A172 (cell line): ENCODE data around the gene PTPRD. TPM values are rescaled to one million over a fixed set of nuclear protein-coding genes. Genes with fewer than 3 reads are reported as not detected.

Experiments
- DNase-seq: peaks from one replicate; pipeline ENCODE4 v3.0.0-alpha.2; 2015; ENCODE audit warnings: low spot score
- total RNA-seq: library from RNA; depleted of rRNA; stranded (reverse); fragments of >200 nt; shearing (Covaris generic); gene quantifications from 2 replicates; pipeline ENCODE4 v1.2.3, GENCODE V29; 2014

Gene PTPRD
- total RNA-seq, 1 experiment from 2014 or later: 0.71 TPM

DNA sequence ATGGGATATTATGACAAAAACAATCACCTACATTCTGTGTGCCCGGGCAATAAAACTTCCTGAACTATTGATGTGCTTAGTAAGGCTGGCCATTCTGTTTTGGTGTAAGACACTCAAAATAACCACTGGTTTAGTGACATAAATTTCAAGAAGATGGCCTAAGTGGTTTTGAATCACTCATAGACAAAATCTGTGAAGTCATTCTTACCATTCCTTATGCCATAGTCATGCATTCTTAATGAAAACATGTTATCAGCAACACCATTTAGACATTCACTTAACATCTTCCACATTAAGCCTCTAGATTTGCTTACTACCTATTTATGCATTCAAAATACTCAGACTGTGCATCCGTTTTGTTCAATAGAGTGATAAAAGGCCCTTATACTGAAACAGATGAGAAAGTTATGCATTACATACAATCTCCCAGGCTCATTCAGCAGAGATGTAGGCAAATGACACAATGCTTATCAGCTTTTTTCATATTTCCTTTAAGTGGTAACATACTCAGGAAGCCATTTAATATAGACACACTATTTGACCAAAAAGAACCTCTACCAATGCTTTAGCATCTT, 1964.4 kb downstream of the PTPRD start:
- peak; percentile 41 for DNase-seq

DNA sequence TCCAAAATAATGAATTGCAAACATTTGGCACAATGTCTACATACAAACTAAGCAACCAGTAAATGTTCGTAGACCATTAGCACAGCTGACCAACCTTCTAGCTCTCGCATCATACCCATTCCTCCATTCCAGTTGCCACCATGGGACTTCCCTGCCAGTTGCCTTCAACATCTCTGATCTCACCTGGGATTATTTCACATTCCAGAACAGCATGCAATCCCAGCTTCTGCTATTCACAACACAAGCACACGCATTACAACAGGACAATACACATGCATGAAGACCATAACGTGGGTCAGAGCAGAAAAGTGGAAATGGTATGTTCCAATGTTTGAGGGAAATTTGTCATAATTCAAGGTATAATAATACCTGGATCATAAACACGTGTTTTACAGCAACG, 1965.0 kb downstream of the PTPRD start:
- DNase-seq: no peak

DNA sequence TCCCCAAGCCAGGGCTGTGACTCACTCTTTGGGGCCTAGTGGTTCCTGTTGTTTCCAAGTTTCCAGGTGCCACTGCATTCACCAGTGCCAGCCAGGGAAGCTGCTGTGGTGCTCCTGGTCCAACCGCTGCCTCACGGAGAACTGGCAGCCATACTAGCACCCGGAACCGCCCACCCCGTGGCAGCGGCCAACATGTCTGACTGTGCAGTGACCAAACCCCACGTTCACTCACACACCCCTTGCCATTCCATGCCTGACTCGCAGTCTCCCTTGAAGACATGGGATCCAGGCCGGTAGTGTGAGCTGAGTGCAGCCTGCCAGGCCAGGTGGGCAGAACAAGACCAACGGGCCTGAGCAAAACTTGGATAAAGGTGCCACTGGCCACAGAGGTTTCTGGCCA, 1968.2 kb downstream of the PTPRD start:
- DNase-seq: no peak

DNA sequence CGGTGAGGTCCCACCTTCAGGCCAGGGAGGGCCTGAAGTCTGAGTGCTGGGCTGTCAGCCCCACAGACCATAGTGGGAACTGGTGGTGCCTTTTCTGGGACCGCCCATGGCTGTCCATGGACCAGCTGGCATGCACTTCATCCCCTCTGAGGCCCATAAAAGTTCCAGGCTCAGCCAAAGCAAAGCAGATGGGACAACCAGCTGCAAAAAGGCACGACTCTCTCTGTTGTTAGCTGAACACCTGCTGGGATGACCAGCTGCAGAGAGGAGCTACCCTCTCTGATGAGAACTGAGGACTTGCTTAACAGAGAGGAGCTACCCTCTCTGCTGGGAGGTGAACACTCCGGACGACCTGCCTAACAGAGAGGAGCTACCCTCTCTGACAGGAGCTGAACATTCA, 1968.9 kb downstream of the PTPRD start:
- DNase-seq: no peak

DNA sequence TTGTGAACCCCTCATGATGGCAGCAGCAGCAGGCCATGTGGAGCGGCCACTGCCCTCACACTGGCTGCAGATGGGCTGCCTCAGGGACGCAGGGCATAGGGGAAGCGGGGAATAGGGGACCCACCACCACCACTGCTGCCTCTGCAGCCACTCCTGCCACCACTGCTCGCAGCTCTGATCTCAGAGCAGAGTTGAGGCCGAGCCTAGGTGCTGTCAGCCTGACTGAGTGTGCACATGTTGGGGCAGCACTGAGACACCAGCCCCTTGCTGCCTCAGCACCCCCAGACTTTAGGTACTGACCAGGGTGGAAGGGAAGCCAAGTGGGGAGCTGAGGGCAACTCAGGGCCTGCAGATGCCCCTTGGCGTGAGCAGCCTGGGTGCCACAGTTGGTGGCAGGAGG, 1969.3 kb downstream of the PTPRD start:
- DNase-seq: no peak

DNA sequence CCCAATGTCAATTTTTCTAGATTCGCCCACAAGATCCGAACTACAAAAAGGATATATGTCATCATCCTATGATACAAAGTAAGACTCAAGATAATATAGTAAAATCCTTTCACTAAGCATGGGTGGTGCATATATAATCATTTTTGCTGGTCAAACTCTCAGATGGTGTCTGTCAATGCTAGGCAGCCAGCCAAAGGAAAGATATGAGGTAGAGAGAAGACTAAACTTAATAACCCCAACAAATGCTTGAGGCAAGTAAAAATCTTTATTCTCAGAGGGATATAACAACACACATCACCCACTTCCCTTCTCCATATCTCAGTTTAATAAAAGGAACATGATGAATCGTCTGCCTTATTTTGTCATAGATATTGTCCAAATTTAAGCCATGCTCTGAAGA, 1972.0 kb downstream of the PTPRD start:
- no peak for DNase-seq

DNA sequence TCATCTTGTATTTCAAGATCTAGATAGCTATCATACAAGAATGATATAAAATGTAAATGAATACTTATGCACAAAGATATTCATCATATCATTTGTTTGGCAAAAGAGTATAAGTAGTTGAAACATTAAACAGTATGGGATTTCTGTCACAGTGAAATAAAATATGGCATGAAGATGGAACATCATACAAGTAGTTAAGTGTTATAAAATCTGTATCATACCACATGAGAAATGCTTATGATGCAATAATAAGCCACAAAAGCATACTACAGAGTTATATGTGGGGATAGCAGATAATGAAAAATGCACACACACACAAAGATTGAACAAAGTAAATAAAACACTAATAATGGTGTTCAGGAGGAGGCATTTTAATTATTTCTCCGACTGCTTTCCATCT, 1975.2 kb downstream of the PTPRD start:
- DNase-seq: no peak

DNA sequence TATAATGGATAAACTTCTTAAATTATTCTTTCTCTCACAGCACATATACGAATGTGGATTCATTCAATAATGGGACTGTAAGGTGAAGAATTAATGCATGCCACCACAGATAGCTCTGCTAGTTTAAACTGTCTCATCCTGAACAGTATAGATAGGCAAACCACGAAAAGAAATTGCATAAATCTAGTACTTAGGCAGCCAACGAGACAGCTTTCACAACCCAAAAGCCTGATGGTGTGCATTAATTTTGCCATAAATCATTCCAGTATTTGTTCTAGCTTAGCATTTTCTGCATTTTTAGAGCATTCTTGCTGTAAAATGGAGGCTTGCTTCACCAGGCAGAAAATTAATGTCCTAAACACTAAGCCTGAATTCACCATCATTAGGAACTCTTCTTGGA, 1979.0 kb downstream of the PTPRD start:
- DNase-seq: no peak

DNA sequence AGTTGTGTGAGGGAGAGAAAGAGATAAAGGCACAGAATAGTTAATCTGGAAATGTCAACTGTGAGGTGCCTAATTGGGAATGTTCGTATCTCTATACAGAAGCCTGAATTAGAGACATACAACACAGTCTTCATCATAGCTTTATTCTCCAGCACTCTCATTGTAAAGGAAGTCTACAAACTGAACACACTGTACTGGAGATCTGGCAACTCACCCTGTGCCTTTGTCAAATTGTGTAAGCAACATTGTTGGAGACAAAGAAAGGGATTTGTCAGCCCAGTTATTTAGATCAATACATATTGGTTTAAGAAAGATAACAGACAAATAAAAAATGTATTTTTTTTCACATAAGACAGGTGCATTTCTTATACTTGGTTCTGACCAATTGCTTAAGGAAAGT, 1980.3 kb downstream of the PTPRD start:
- no peak for DNase-seq

DNA sequence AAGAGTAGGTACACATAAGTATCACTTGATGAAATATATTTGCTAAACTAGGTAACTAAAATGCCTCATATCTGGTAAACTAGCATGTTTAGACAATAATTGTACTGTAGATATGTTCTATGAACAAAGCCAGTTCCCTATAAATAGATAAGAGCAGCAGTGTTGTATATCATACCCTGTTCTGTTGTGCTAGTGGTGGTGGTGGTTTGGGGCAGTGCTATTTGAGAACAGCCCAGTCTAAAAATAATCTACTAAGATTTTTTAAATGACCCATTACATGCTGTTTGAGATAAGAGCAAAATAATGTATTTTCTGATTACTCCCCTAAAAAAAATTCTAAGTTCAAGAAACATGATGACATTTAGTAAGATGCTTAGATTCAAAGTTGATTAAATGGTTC, 1984.0 kb downstream of the PTPRD start:
- DNase-seq: no peak

DNA sequence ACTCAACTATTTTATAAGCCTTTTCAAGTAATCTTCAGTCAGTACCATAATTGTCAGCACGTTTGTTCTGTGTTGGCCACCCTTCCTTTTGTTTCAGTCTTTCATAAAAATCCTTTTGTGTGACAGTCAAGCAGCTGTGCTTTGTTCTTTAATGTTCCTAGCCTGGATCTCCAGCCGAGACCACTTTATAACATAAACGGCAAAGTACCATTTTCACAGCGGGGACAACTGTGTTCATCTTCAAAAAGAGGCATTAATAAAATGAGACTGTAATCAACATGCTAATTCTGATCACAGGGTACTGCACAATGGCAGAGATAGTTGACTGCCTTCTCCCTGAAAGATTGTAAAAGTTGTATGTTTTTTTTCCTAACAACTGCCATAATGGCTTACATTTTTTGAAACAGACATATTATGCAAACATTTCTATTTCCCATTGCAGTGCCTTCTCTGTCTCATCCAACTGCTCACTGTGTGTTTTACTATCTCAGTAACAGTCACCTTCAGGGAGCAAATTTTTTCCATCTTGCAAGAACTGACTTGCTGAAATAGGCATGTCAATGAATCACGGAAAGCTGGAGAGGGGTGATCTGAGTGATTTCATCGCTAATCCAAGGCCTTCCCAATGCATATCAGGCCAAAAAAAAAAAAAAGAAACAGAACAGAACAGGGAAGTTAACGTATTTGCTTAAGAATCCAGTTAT, 1984.7 kb downstream of the PTPRD start:
- no peak for DNase-seq

DNA sequence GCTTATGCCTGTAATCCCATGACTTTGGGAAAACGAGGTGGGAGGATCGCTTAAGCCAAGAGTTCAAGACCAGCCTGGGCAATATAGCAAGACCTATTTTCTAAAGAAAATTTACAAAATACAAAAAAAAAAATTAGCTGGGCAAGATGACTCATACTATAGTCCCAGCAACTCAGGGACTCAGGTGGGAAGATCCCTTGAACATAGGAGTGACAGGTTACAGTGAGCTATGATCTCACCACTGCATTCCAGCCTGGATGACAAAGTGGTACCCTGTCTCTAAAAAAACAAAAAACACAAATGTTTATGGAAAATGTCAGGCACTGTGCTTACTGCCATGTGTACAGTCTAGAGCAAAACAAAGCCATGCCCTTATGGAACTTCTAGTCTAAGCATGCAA, 1989.9 kb downstream of the PTPRD start:
- DNase-seq: no peak

DNA sequence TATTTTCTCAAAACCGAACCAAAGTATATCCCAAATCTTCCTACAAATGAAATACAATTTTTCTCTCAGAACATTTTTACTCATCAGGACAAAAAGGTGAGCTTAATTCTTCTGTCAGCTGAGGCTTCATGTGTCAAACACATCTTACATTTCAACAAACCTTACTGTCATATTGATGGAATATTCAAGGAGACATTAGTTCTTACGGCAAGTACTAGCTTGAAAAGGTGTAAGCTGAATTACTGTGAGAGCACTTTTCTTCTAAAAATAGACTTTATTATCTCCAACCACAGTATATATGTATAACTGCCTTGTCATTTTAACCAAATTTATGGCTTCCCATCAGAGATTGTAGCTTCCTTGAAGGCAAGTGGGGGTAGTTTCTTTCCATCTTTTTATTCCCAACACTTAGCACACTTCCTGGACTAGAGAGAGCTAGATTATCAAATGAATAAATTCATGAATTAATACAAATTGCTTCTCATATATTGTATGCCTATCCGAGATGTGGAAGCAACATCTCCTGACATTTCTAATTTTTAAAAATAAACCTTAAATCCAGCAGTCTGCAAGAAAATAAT, 1990.5 kb downstream of the PTPRD start:
- no peak for DNase-seq

DNA sequence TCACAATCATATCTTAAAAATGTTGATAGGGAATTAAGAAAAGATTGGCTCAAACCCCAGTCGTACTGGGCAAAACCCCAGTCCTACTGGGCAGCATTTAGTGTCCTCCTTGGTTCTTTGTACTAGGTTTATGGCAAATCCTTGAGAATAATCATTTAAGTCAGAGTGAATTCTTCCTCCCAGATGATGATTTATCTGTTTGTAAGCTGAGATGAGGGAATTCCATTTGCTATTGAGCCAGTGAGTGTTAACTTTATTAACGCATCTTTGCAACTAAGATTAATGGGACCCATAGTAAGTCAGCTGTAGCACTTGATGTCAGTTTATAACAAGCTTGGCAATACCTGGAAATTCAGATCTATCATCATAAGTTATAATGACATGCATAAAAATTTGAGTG, 1991.4 kb downstream of the PTPRD start:
- no peak for DNase-seq

DNA sequence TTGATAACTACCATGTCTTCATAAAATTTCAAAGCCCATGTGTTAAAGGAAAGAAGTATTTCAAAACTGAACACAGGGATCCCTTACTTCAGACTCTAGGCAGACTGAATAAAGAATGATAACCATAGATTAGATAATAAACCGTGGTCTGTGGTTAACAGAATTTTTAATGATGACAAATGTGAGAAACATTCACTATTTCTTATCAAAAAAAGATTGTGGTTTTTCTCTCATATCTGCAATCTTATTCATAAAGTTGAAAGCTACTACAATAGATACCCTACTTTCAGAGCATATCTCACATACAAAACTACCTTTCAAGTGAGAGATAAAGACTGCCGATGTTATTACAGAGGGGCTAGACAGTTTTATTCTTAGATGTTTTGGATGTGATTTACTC, 1996.4 kb downstream of the PTPRD start:
- DNase-seq: peak; percentile 25

DNA sequence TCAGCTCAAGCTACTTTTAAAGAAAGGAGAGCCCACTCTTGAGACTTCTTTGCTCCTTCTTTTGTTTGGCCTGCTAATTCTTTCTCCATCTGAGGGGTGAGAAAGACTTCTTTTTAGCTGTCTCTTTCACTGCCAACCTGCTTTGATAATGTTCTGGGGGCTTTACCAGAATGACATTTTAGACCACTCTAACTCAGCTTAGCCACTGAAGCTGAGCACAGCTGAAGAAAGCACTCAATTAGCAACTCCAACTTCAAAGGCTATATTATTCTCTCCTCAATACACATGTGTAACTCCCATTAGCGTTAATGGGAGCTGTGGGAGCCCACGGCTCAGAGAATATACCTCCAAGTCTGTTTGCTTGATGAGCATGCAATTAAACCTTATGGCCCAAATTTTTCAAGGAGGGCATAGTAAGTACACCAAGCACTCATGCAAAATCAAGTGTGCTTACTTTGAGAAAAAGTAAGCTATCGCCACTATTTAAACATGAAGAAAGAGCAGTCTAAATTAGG, 1997.8 kb downstream of the PTPRD start:
- no peak for DNase-seq

DNA sequence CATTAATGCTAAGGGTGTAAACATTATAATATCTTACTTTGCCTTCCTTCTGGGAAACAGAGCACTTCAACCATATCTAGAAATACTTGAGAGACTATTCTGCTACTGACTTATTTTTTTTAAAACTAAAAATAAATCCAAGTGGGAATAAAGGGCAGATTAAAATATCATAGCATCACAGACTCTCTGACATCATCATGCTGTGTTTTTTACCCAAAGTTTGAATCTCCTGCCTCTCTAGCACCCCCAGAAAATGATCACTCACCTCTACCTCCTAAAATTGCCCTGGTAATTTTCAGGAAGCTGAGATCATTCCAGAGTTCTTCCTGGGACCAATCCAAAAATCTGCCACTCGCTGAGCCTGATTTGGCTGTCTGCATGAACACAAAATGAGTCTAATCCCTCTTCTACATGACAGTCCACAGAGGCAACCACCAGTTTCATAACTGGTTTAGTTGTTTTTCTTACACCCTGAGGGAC, 1999.4 kb downstream of the PTPRD start:
- DNase-seq: no peak

DNA sequence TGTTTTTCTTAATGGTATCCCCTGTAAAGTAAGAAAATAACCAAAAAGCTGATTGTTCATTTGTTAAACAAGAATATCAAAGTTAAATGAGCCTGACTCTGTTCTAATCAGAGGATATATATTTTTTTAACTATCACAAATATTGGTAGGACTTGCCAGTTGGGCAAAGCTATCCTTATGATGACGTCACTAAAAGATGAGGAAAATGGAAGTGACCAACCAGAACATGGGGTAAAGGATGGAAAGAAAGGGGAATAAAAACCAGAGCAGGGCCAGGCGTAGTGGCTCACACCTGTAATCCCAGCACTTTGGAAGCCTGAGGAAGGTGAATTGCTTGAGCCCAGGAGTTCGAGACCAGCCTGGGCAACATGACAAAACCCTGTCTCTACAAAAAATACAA, 2001.6 kb downstream of the PTPRD start:
- DNase-seq: no peak

DNA sequence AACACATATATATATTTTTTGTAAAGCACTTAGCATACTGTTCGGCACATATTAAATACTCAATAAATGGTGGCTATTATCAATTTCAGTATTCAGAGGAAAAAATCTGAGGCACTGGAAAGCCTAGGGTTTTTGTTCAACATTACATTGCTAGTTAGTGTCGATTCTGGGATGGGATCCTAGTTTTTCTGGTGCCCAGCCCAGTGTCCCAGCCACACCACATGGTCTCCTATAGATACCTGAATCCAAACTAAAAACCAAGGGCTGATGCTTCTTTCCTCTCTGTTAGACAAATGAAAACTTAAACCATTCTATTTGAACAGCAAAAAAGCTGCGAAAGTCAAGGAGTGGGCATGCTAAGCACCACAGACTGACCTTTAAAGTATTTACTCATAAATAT, 2002.5 kb downstream of the PTPRD start:
- no peak for DNase-seq

DNA sequence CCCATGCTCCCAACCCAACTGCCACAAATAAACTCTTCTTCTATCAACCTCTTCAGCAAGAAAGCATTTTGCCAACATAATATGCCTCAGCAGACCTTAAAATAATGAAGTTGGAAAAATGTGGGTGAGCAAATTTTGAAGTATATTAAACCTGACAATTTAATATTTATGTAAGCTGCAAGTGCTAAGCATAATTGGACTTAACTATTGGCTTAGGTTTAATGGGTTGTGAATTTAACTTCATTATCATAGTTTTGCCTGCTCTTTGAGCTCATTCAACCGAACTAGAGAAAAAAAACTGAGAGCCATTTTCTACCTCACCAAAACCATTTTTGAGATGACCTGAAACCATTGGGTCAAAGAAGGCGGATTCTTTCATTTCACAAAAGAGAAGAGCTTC, 2007.7 kb downstream of the PTPRD start:
- DNase-seq: no peak

DNA sequence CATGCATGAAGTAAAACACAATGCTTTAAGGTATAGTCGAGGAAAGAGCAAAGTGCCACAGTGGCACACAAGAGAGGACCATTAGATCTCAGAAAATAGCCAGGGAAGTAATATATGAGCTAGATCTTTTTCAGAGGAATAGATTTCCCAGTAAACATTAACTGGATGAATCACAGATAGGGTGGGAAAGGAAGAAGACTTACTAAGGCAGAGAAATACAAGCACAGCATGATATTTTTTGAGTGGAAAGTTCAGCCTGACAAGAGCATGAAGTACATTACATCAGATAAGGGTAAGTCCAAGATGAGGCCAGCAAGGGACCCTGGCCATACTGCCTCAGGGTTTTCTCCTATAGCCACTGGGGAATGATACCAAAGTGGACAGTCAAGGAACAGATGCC, 2008.6 kb downstream of the PTPRD start:
- no peak for DNase-seq

DNA sequence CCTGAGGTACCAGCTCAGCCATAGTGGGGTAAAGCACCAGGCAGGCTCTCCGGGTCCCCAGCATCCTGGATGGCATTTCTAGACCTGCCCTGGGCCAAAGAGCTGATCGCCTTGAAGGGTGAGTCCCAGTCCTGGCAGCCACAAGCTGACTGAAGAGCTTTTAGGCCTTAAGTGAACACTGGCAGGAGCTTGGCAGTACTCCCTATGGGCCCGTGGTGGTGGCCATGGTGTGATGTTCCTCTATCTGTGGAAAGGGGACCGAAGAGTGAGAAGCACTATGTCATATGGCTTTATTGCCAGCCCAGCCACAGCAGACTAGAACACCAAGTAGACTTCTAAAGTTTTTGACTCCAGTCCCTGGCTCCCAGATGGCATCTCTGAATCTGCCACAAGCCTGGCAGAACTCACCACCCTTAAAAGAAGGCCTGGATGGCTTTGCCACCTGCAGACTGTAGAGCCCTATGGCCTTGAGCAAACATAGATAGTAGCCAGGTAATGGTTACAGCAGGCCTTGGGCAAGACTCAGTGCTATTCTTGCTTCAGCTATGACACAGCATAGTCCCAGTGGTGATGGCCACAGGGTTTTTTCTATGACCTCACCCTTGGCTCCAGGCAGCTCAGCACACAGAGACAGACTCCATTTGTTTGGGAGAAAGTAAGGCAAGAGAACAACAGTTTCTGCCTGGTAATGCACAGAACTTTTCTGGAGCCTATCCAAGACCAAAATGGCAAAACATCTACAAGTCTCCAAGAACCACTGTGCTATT, 2011.7 kb downstream of the PTPRD start:
- no peak for DNase-seq

DNA sequence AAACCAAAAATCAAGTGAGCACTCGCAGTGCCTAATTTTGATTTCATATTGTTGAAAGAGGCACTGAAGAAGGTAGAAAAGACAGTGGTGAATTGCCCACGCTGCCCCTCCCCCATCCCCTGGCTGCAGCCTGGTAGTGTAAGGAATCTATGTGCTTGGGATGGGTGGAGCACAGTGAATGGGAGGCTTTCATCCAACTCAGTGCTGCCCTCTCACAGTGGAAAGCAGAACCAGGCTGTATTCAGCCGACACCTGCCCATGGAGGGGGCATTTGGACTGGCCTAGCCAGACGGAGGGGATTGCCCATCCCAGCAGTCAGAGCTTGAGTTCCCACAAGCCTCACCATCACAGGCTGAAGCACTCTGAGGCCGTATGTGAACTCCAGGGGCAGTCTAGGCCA, 2012.9 kb downstream of the PTPRD start:
- DNase-seq: peak; percentile 4
